Measurements from ENCODE around the gene SGSM1. TPM values are rescaled to one million over a fixed set of nuclear protein-coding genes. Genes with fewer than 3 reads are reported as not detected.

SGSM1 gene
- total and polyA plus RNA-seq, 2 of the 4 experiments (the other 2 are of a cell fraction), result not detected

DNA sequence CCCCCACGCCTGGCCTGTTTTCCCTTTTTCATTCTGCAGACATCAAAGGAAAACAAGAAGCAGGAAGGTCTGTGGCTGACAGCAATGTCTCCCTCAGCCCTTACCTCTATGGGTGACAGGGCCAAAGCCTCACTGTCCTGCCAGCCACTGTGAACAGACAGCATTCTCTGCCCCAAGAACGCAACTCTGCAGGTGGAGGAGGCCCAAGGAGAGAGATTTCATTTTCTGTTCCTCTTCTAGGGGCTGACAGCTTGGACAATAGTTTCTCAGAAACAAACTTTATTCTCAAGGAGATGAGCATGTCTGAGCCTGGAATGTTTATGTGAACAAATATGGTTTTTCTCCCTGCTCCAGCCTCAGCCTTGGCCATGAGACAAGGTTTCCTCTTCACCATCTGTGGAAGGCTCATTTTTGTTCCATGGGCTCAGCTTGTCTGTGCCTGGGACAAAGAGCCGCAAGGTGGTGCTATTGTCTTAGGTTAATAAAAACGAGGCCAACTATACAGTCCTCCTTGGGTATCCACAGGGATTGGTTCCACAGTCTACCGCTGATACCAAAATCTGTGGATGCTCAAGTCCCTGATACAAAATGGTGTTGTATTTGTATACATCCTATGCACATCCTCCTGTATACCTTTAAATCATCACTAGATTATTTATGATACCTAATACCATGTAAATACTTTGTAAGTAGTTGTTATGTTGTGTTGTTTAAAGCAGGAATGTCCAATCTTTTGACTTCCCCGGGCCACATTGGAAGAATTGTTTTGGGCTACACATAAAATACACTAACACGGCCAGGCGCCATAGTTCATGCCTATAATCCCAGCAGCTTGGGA, 37.3 kb upstream of the SGSM1 start:
- Histone ChIP-seq H3K79me1 (ENCODE audit: low read depth in 1 of 2, low read length in 2 of 2) (no peaks in the 10 kb centered on the region), H2BK20ac (ENCODE audit: low read depth, low read length) (no peak overlapping the region), H3K56ac (ENCODE audit: extremely low read depth, insufficient read depth, low read length) (no peak overlapping the region), H2AFZ (replicated peaks; ENCODE audit: low read length, poor library complexity) (no peak overlapping the region), H3K23ac (ENCODE audit: low read depth, low read length) (no peak overlapping the region), H2BK15ac (ENCODE audit: low read depth, low read length) (no peak overlapping the region), H3K4ac (ENCODE audit: low read depth, low read length) (no peak overlapping the region), H3K14ac (replicated peaks; ENCODE audit: low read depth, low read length) (no peak overlapping the region), H4K91ac (ENCODE audit: insufficient read depth, low read depth, low read length) (no peak overlapping the region), H3K36me3 (ENCODE audit: control insufficient read depth, insufficient read depth, low read length) (no peaks in the 10 kb centered on the region), H3K27me3 (ENCODE audit: control insufficient read depth, insufficient read depth, low read length) (peaks cover 6% of the 10 kb centered on the region), H3K18ac (ENCODE audit: low read depth, low read length) (no peak overlapping the region), H3K9ac (ENCODE audit: low read depth, low read length) (no peak overlapping the region), H3K27ac (ENCODE audit: insufficient read depth, low read length) (no peak overlapping the region), H3K9me1 (ENCODE audit: insufficient read depth, low read length) (no peaks in the 10 kb centered on the region), H2BK120ac (ENCODE audit: low read depth, low read length) (no peak overlapping the region), H4K20me1 (ENCODE audit: insufficient read depth, low read length) (no peaks in the 10 kb centered on the region), H3K4me2 (ENCODE audit: low read depth, low read length) (no peak overlapping the region), H4K5ac (ENCODE audit: low read depth, low read length) (no peak overlapping the region), H4K8ac (ENCODE audit: low read depth in 2 of 2, low read length in 2 of 2) (no peak overlapping the region), H2AK9ac (replicated peaks; ENCODE audit: low read depth, low read length, poor library complexity) (no peak overlapping the region), H3K4me3 (ENCODE audit: insufficient read depth, low read depth, low read length) (no peak overlapping the region), H2AK5ac (ENCODE audit: low read depth, low read length) (no peak overlapping the region), H2BK5ac (ENCODE audit: low read depth, low read length, poor library complexity, severe bottlenecking) (no peak overlapping the region), H3K4me1 (ENCODE audit: control insufficient read depth, insufficient read depth, low read length) (peaks cover 2% of the 10 kb centered on the region; the same call in 1 of the 2 replicates), H3K9me3 (ENCODE audit: control insufficient read depth, insufficient read depth, low read length) (no peaks in the 10 kb centered on the region)
- dilution Hi-C loops (cut with HindIII; ENCODE audit: low sequenced_read_pairs, unreplicated experiment), result no loop called here
- WGBS, 2 experiments (ENCODE audit: extremely low coverage in 2 of 2, insufficient read length in 1 of 2), result 100% methylated on average over 1 of the region's 8 CpGs; no CpG with 5 or more reads in 1 of the 2 experiments
- no peak for TF ChIP-seq POLR2A (IDR thresholded peaks at IDR 0.05; ENCODE audit: low read depth, low read length)
- no peak for TF ChIP-seq RFX5 (IDR thresholded peaks at IDR 0.05; ENCODE audit: low read depth, low read length)
- TF ChIP-seq SMC3 (IDR thresholded peaks at IDR 0.05; ENCODE audit: low read depth, low read length), result peak; percentile 58
- peak; percentile 73 for TF ChIP-seq RAD21 (IDR thresholded peaks at IDR 0.05; ENCODE audit: low read length)
- TF ChIP-seq, protein P1, sequence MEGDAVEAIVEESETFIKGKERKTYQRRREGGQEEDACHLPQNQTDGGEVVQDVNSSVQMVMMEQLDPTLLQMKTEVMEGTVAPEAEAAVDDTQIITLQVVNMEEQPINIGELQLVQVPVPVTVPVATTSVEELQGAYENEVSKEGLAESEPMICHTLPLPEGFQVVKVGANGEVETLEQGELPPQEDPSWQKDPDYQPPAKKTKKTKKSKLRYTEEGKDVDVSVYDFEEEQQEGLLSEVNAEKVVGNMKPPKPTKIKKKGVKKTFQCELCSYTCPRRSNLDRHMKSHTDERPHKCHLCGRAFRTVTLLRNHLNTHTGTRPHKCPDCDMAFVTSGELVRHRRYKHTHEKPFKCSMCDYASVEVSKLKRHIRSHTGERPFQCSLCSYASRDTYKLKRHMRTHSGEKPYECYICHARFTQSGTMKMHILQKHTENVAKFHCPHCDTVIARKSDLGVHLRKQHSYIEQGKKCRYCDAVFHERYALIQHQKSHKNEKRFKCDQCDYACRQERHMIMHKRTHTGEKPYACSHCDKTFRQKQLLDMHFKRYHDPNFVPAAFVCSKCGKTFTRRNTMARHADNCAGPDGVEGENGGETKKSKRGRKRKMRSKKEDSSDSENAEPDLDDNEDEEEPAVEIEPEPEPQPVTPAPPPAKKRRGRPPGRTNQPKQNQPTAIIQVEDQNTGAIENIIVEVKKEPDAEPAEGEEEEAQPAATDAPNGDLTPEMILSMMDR (conservative IDR thresholded peaks at IDR 0.05; ENCODE audit: low read depth, low read length), result peak; percentile 81
- POLR2A ChIA-PET (ENCODE audit: unreplicated experiment), result no interaction called here
- DNase-seq (peak; percentile 76), ATAC-seq (ENCODE audit: low read depth) (peak; percentile 95)
- in situ Hi-C loops (cut with MboI; ENCODE audit: low sequenced_read_pairs), result no loop called here
- intact Hi-C loops (cut with micrococcal nuclease), result loop anchor here (1.0 kb wide), 3 partner anchors 69 to 280 kb away; no protein-coding TSS in a partner anchor
- CTCF ChIA-PET, result interaction anchor here (0.6 to 1.1 kb wide), 2 partner anchors 81 to 91 kb away, joined by 3 to 4 read pairs; no protein-coding TSS in a partner anchor
- no TSS peak for BruUV-seq (replicated peaks)

Data from IMR-90 (cell line).